ENCODE measurements around the gene CLK2. TPM values are rescaled to one million over a fixed set of nuclear protein-coding genes. Genes with fewer than 3 reads are reported as not detected.
A peak's percentile ranks its signal among the peaks of the same experiment; 100 is the strongest.

CLK2 gene
- total RNA-seq, 2 experiments from 2014 or later: 48.1 to 49.8 TPM

DNA sequence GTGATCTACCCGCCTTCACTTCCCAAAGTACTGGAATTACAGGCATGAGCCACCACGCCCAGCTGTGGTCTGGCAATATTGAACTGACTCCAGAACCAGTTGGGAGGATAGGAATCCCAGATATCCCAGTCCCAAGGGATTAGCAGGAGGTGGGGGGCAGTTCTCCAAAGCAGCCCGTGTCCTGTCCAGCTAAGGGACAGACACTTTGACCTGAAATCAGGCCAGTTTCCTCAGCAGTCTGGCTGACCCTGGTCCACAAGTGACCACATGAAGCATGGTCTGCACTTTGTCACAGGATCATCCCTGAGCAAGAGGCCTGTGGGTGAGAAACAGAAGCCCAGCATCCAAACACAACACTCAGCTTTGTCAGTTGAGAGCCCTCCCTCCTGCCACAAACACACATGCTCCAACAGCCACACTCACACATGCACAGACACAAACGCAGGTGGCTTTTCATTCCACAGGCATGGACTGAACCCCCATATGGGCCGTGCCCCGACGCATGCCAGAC is 32.6 kb upstream of the CLK2 start:
- no peak overlapping the region for H3K27ac ChIP-seq (ENCODE audit: low read depth in 1 of 2, low read length in 2 of 2)
- H3K27me3 Mint-ChIP-seq: no peaks in the 10 kb centered on the region
- H3K4me1 Mint-ChIP-seq (ENCODE audit: low read depth): peaks cover 24% of the 10 kb centered on the region
- intact Hi-C loops (cut with DNase I, micrococcal nuclease): loop anchor here in 1 of 2 experiments (2.0 kb wide), 1 partner anchor 27 kb away; no protein-coding TSS in a partner anchor
- DNase-seq (no peak), ATAC-seq (ENCODE audit: poor library complexity) (no peak)
- POLR2A ChIA-PET: no interaction called here
- no peaks in the 10 kb centered on the region for H3K9me3 Mint-ChIP-seq
- peak overlapping the region; percentile 96 for H3K27ac Mint-ChIP-seq
- H3K4me1 ChIP-seq (ENCODE audit: insufficient read depth, low read length): peaks cover 29% of the 10 kb centered on the region
- no peak overlapping the region for H3K4me3 Mint-ChIP-seq
- H3K9me3 ChIP-seq (ENCODE audit: control insufficient read depth in 1 of 2, insufficient read depth in 1 of 2, low read length in 2 of 2): no peaks in the 10 kb centered on the region
- H3K4me3 ChIP-seq (ENCODE audit: low read length): no peak overlapping the region
- peaks cover 4% of the 10 kb centered on the region for H3K36me3 ChIP-seq (ENCODE audit: insufficient read depth, low read length)
- peaks cover 13% of the 10 kb centered on the region for H3K36me3 Mint-ChIP-seq (ENCODE audit: low read depth)
- CTCF ChIA-PET: interaction anchor here (1.5 kb wide), 1 partner anchor 55 kb away, joined by 4 read pairs; no protein-coding TSS in a partner anchor
- TF ChIP-seq, protein P1, sequence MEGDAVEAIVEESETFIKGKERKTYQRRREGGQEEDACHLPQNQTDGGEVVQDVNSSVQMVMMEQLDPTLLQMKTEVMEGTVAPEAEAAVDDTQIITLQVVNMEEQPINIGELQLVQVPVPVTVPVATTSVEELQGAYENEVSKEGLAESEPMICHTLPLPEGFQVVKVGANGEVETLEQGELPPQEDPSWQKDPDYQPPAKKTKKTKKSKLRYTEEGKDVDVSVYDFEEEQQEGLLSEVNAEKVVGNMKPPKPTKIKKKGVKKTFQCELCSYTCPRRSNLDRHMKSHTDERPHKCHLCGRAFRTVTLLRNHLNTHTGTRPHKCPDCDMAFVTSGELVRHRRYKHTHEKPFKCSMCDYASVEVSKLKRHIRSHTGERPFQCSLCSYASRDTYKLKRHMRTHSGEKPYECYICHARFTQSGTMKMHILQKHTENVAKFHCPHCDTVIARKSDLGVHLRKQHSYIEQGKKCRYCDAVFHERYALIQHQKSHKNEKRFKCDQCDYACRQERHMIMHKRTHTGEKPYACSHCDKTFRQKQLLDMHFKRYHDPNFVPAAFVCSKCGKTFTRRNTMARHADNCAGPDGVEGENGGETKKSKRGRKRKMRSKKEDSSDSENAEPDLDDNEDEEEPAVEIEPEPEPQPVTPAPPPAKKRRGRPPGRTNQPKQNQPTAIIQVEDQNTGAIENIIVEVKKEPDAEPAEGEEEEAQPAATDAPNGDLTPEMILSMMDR (IDR thresholded peaks at IDR 0.05): no peak
- no peaks in the 10 kb centered on the region for H3K27me3 ChIP-seq (ENCODE audit: control insufficient read depth in 1 of 2, insufficient read depth in 2 of 2, low read length in 2 of 2)

DNA sequence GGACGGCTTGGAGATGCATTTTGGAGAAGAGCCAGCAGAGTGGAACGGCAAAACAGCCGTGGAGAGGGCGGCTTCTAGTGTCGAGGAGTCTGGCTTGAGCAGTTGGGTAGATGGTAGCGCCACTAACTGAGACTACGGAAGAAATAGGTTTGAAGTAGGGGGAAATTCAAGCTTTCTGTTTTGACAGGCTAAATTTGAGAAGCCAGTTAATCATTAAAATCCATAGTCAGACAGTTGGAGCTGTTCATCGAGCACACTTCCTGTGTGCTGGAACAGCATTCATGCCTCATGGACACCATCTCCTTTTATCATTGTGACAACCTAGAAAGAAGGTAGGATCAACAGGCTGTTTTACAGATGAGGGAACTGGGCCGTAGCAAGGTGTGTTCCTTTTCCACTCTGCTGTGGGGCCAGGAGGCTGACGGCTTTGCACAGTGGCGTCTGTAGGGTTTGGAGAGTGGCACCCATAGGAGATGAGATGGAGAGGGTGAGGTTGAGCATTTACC is 31.3 kb upstream of the CLK2 start:
- no peaks in the 10 kb centered on the region for H3K9me3 Mint-ChIP-seq
- DNase-seq: no peak
- no peak for ATAC-seq (ENCODE audit: poor library complexity)
- ChIA-PET CTCF (no interaction called here), POLR2A (no interaction called here)
- Histone ChIP-seq H3K27me3 (ENCODE audit: control insufficient read depth in 1 of 2, insufficient read depth in 2 of 2, low read length in 2 of 2) (no peaks in the 10 kb centered on the region), H3K27ac (ENCODE audit: low read depth in 1 of 2, low read length in 2 of 2) (no peak overlapping the region), H3K36me3 (ENCODE audit: insufficient read depth, low read length) (no peaks in the 10 kb centered on the region), H3K4me3 (ENCODE audit: low read length) (no peak overlapping the region), H3K4me1 (ENCODE audit: insufficient read depth, low read length) (peaks cover 18% of the 10 kb centered on the region), H3K9me3 (ENCODE audit: control insufficient read depth in 1 of 2, insufficient read depth in 1 of 2, low read length in 2 of 2) (no peaks in the 10 kb centered on the region)
- peaks cover 13% of the 10 kb centered on the region for H3K36me3 Mint-ChIP-seq (ENCODE audit: low read depth)
- intact Hi-C loops (cut with DNase I, micrococcal nuclease): no loop called here
- H3K4me3 Mint-ChIP-seq: no peak overlapping the region
- TF ChIP-seq, protein P1 (IDR thresholded peaks at IDR 0.05): no peak
- H3K27ac Mint-ChIP-seq: no peak overlapping the region
- no peaks in the 10 kb centered on the region for H3K27me3 Mint-ChIP-seq
- H3K4me1 Mint-ChIP-seq (ENCODE audit: low read depth): peaks cover 14% of the 10 kb centered on the region

DNA sequence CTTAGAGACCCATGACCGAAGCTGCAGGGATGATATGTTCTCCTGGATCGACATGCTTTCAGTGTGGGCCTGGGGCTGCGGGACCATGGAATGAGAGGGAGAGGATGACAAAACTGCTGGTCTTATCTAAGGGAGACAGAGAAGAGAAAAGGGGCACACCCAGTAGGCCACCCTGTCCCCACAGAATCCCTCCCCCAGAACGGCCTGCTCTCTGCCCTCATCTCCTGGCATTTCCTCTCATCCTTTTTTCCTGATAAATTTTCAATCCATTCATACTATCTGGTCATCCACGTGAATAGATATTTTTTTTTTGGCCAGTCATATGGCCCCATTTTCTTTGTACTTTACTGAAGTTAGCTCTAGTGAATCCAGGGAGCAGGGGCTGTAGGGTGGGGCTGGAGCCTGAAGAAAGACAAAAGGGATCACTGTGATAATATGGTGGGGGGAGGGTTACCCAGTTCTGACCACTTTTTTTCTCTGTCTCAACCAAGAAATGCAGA is 28.1 kb upstream of the CLK2 start, which contains the start of gene PKLR:
Gene PKLR, minus strand, starts transcription at position 97 of the 500 bp plus-strand sequence. Its CDS starts 43 bp downstream, at position 54.
- Histone ChIP-seq H3K27ac (ENCODE audit: low read depth in 1 of 2, low read length in 2 of 2) (no peak within 1 kb of the TSS), H3K4me1 (ENCODE audit: insufficient read depth, low read length) (no peaks in the 10 kb centered on the region), H3K4me3 (ENCODE audit: low read length) (no peak within 1 kb of the TSS), H3K27me3 (ENCODE audit: control insufficient read depth in 1 of 2, insufficient read depth in 2 of 2, low read length in 2 of 2) (peaks cover 3 to 6% of the 10 kb centered on the region in 2 experiments), H3K9me3 (ENCODE audit: control insufficient read depth in 1 of 2, insufficient read depth in 1 of 2, low read length in 2 of 2) (no peaks in the 10 kb centered on the region), H3K36me3 (ENCODE audit: insufficient read depth, low read length) (no peaks in the 10 kb centered on the region)
- no peak within 1 kb of the TSS for H3K27ac Mint-ChIP-seq
- H3K9me3 Mint-ChIP-seq: no peaks in the 10 kb centered on the region
- TF ChIP-seq, protein P1 (IDR thresholded peaks at IDR 0.05): no peak
- ChIA-PET POLR2A (no interaction called here), CTCF (interaction anchor here (1.5 kb wide), 1 partner anchor 50 kb away, joined by 4 read pairs; no protein-coding TSS in a partner anchor)
- ATAC-seq (ENCODE audit: poor library complexity) (no peak), DNase-seq (no peak)
- intact Hi-C loops (cut with DNase I, micrococcal nuclease): no loop called here
- peaks cover 15% of the 10 kb centered on the region for H3K27me3 Mint-ChIP-seq
- H3K4me3 Mint-ChIP-seq: no peak within 1 kb of the TSS
- no peaks in the 10 kb centered on the region for H3K4me1 Mint-ChIP-seq (ENCODE audit: low read depth)
- no peaks in the 10 kb centered on the region for H3K36me3 Mint-ChIP-seq (ENCODE audit: low read depth)

Data from CD4-positive, alpha-beta T cell (primary cell).